GM12878 (cell line): ENCODE measurements around the gene C19orf38. TPM values are rescaled to one million over a fixed set of nuclear protein-coding genes. Genes with fewer than 3 reads are reported as not detected.

Experiments
- ATAC-seq: fragments of 200-7000 bp; cut with Tn5 transposase; 3 replicates; pipeline ENCODE4 v1.9.1; 2020; ENCODE audit warnings: mild to moderate bottlenecking, moderate library complexity
- BruUV-seq: library from RNA; stranded (reverse); fragments of 400-500 nt; replicated peaks from 2 replicates; lab custom pipeline; 2021; lab: Mats Ljungman, UMichigan
- CTCF ChIA-PET: fragments of 300-600 bp; sonication (Branson Sonifier 250); formaldehyde crosslinking; extraction: SDS; loops from one replicate; lab custom pipeline; 2021; ENCODE audit warnings: inconsistent platforms; lab: Yijun Ruan, JAX
- POLR2A ChIA-PET: fragments of 350-600 bp; formaldehyde crosslinking; extraction: SDS; loops from one replicate; lab custom pipeline; 2021; ENCODE audit warnings: inconsistent platforms; lab: Charles Lee
- RAD21 ChIA-PET: fragments of 300-600 bp; sonication (Branson Sonifier 250); formaldehyde crosslinking; loops from one replicate; lab custom pipeline; 2023; ENCODE audit warnings: antibody characterized with exemption; ENCODE audit not compliant: unreplicated experiment; lab: Charles Lee
- SMC1A ChIA-PET: fragments of 300-600 bp; sonication (Branson Sonifier 250); formaldehyde crosslinking; loops from one replicate; lab custom pipeline; 2023; ENCODE audit not compliant: unreplicated experiment, uncharacterized antibody; lab: Charles Lee
- DNase-seq: peaks from one replicate; pipeline ENCODE4 v3.0.0-alpha.2; 2011; ENCODE audit warnings: low read depth, low spot score
- FAIRE-seq: peaks from 3 replicates; lab custom pipeline; 2011; peaks lifted over from hg19 to GRCh38; lab: Jason Lieb, UNC
- H2AFZ ChIP-seq: 2 replicates; pipeline ENCODE4 v1.6.0; 2011; ENCODE audit warnings: low read depth, low read length, control low read depth; ENCODE audit not compliant: control insufficient read depth
- H3K27ac ChIP-seq: 2 replicates; pipeline ENCODE4 v1.5.1; 2011; ENCODE audit warnings: control low read depth; ENCODE audit not compliant: control insufficient read depth, insufficient read depth
- H3K27me3 ChIP-seq, 2 experiments: replicated peaks in 1 of 2; 2 replicates each; pipeline versions ENCODE4 v1.6.0 to v1.6.1; 2011; ENCODE audit warnings: low read length in 1 of 2; ENCODE audit not compliant: control insufficient read depth in 2 of 2, insufficient read depth in 2 of 2
- H3K36me3 ChIP-seq, 2 experiments: 2 replicates each; pipeline ENCODE4 v1.5.1; 2011; ENCODE audit warnings: low read length in 1 of 2; ENCODE audit not compliant: control insufficient read depth in 2 of 2, insufficient read depth in 2 of 2
- H3K4me1 ChIP-seq: 2 replicates; pipeline ENCODE4 v1.6.1; 2011; ENCODE audit warnings: mild to moderate bottlenecking, low read length, moderate library complexity, mixed read lengths; ENCODE audit not compliant: control insufficient read depth, insufficient read depth
- H3K4me2 ChIP-seq: 2 replicates; pipeline ENCODE4 v1.6.0; 2011; ENCODE audit warnings: control low read depth; ENCODE audit not compliant: control insufficient read depth, insufficient read depth
- H3K4me3 ChIP-seq: fragments of 200-600 bp; sonication (generic); 2 replicates; pipeline ENCODE4 v1.5.1; 2016
- H3K79me2 ChIP-seq: 2 replicates; pipeline ENCODE4 v1.6.0; 2011; ENCODE audit warnings: low read length; ENCODE audit not compliant: control insufficient read depth, insufficient read depth
- H3K9ac ChIP-seq: 2 replicates; pipeline ENCODE4 v1.8.0; 2011; ENCODE audit warnings: low read length, control low read depth, mixed read lengths; ENCODE audit not compliant: control insufficient read depth, insufficient read depth
- H3K9me3 ChIP-seq: replicated peaks from 3 replicates; pipeline ENCODE4 v1.5.1; 2011; ENCODE audit warnings: mild to moderate bottlenecking, low read length; ENCODE audit not compliant: control insufficient read depth, insufficient read depth
- H4K20me1 ChIP-seq: 2 replicates; pipeline ENCODE4 v1.6.0; 2011; ENCODE audit not compliant: control insufficient read depth, insufficient read depth
- BACH1 ChIP-seq: fragments of 450-650 bp; IDR thresholded peaks from 2 replicates; pipeline ENCODE4 v1.6.1; 2017; ENCODE audit warnings: mild to moderate bottlenecking, borderline replicate concordance
- EZH2 ChIP-seq: IDR thresholded peaks from 2 replicates; pipeline ENCODE4 v1.6.1; 2012; ENCODE audit warnings: low read depth, mild to moderate bottlenecking, control low read depth, inconsistent platforms, low read length, borderline replicate concordance; ENCODE audit not compliant: control insufficient read depth
- NR2C1 ChIP-seq: fragments of 450-650 bp; IDR thresholded peaks from 2 replicates; pipeline ENCODE4 v1.6.1; 2017; ENCODE audit warnings: antibody characterized with exemption, mild to moderate bottlenecking, moderate library complexity
- RAD21 ChIP-seq: IDR thresholded peaks from 2 replicates; pipeline ENCODE4 v1.6.1; 2011; ENCODE audit warnings: mild to moderate bottlenecking, low read depth, low read length, moderate library complexity; ENCODE audit not compliant: insufficient read depth
- RFX5 ChIP-seq: IDR thresholded peaks from 2 replicates; pipeline ENCODE4 v1.6.1; 2011; ENCODE audit warnings: low read depth, low read length, improper control_type of control experiment
- ZNF217 ChIP-seq: fragments of 450-650 bp; IDR thresholded peaks from 2 replicates; pipeline ENCODE4 v1.6.1; 2017; ENCODE audit warnings: antibody characterized with exemption, mild to moderate bottlenecking
- ZNF384 ChIP-seq: IDR thresholded peaks from 2 replicates; pipeline ENCODE4 v1.6.1; 2012; ENCODE audit warnings: low read depth, mild to moderate bottlenecking, low read length, improper control_type of control experiment, borderline replicate concordance
- ZZZ3 ChIP-seq: IDR thresholded peaks from 2 replicates; pipeline ENCODE4 v1.6.1; 2011; ENCODE audit warnings: low read depth; ENCODE audit not compliant: control insufficient read depth, insufficient read length
- WGBS: methylation state at CpG from one replicate; pipeline ENCODE4 v1.1.6; 2016; ENCODE audit warnings: low lambda C conversion rate; ENCODE audit not compliant: insufficient replicate concordance, insufficient coverage; ENCODE audit errors: missing lambda C conversion rate; 5-methylcytosine and 5-hydroxymethylcytosine counted together
- in situ Hi-C: fragments of 300-500 bp; cut with MboI; formaldehyde crosslinking; loops from 9 replicates; pipeline ENCODE4 v1.14.3; 2018; ENCODE audit warnings: mixed read lengths
- intact Hi-C: fragments of 100-400 bp; cut with micrococcal nuclease; formaldehyde crosslinking; loops from one replicate; pipeline ENCODE4 v1.14.2; 2022; ENCODE audit not compliant: unreplicated experiment
- polyA plus RNA-seq, 11 experiments: library from polyadenylated mRNA; depleted of rRNA in 4 of 11; unstranded in 6 of 11; stranded (reverse) in 5 of 11; fragments of >200 nt; fragmentation: Nextera tagmentation in 4 of 11; fragmentation: Illumina TruSeq in 1 of 11; extraction: Ambion mirVana in 4 of 11; extraction: Trizol in 1 of 11; gene quantifications; 1 replicate in 1 of 11; 2 replicates in 10 of 11; pipeline versions ENCODE4 v1.2.1 to v1.2.3, GENCODE V29; 2011 to 2016; ENCODE audit warnings: inconsistent platforms in 2 of 11, missing spikeins in 2 of 11, low read depth in 1 of 11
- total RNA-seq, 4 experiments: library from RNA; depleted of rRNA in 3 of 4; stranded (reverse); fragments of >200 nt in 3 of 4; fragmentation: Illumina TruSeq in 1 of 4; extraction: Trizol in 1 of 4; gene quantifications; 2 replicates each; pipeline versions ENCODE4 v1.2.1 to v1.2.3, GENCODE V29; 2013 to 2021

Gene C19orf38
- total and polyA plus RNA-seq, 10 of the 15 experiments (the other 5 are each of a cell fraction or from before 2014, with no cell fraction given): 2.6 to 7.5 (median 5.0) TPM

DNA sequence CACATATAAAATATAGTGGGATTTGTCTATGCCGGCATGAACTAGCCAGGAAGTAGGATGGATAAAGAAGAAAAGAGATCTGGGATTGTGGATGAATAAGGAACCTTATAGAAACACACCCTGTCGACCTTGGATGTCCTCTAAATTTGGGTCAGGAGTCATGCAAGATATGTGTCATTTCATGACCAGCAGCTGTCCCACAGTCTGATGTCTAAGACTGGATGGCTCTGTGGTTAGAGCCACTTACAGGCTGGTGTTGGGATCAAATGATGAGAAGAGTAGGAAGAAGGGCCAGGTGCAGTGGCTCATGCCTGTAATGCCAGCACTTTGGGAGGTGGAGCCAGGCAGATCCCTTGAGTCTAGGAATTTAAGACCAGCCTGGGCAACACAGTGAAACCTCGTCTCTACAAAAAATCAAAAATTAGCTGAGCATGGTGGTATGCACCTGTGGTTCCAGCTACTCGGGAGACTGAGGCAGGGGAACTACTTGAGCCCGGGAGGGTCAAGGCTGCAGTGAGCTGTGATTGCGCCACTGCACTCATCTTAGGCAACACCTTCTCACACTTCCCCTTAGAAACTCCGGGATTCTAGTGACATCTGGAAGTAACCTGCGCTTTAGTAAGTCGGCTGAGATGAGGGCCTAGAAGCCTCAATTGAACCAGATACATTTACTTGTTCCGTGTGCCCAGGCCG, 43.0 kb upstream of the C19orf38 start:
- Histone ChIP-seq H3K4me1 (no peaks in the 10 kb centered on the region; the same call in 1 of the 2 replicates), H3K36me3 (peaks cover 5 to 25% of the 10 kb centered on the region in 2 experiments), H2AFZ (no peak overlapping the region), H3K9me3 (no peaks in the 10 kb centered on the region), H3K27ac (no peak overlapping the region), H3K79me2 (no peaks in the 10 kb centered on the region), H4K20me1 (no peaks in the 10 kb centered on the region), H3K4me2 (no peak overlapping the region), H3K27me3 (no peaks in the 10 kb centered on the region), H3K4me3 (no peak overlapping the region), H3K9ac (no peak overlapping the region)
- TF ChIP-seq RAD21 (no peak), ZNF384 (no peak), ZNF217 (no peak), ZZZ3 (no peak), NR2C1 (no peak), RFX5 (no peak), EZH2 (no peak), BACH1 (no peak)
- in situ Hi-C loops: no loop called here
- ChIA-PET POLR2A (interaction anchor here (0.6 kb wide), 1 partner anchor 63 kb away, joined by 5 read pairs; no protein-coding TSS in a partner anchor), CTCF (interaction anchor here (1.5 kb wide), 1 partner anchor 88 kb away, joined by 6 read pairs; the partner anchor contains the start of gene DNM2), RAD21 (no interaction called here), SMC1A (interaction anchor here (1.4 kb wide), 1 partner anchor 87 kb away, joined by 3 read pairs; the partner anchor contains the start of gene DNM2)
- TSS peak; percentile 27 for BruUV-seq
- intact Hi-C loops: no loop called here
- DNase-seq (no peak), ATAC-seq (no peak), FAIRE-seq (no peak)
- WGBS: 95% methylated on average over 11 of the region's 11 CpGs
